Measurements from ENCODE around the gene DUSP9.

DUSP9 gene

DNA sequence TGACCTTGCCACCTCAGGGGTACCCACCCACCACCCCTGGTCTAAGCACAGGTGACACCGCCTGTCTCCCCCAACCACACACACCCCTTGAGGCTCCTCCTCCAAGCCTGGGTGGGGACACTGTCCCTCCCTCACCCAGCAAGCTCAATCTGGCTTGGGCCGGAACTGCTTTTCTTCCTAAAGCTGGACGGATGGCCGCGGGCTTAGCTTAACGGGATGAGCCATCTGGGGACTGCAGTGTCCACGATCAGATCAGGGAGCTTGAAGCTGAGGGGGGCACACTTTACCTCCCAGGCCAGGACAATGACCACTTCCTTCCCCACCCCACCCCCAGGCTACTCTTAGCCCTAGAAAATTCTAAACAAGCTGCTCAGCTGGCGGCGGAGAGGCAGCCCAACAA is 39.7 kb downstream of the DUSP9 start:
- Histone ChIP-seq H3K36me3 (ENCODE audit: control insufficient read depth, low read length) (no peaks in the 10 kb centered on the region), H3K27me3 (ENCODE audit: control insufficient read depth, low read length) (no peaks in the 10 kb centered on the region), H3K27ac (ENCODE audit: low read depth, low read length) (no peak overlapping the region), H3K4me2 (ENCODE audit: low read length) (no peak overlapping the region), H3K4me3 (ENCODE audit: low read length) (no peak overlapping the region), H3F3A (ENCODE audit: control insufficient read depth, insufficient read depth) (no peaks in the 10 kb centered on the region), H3K9me3 (ENCODE audit: control insufficient read depth, insufficient read depth, low read length) (no peaks in the 10 kb centered on the region), H4K20me1 (ENCODE audit: control insufficient read depth, insufficient read depth, low read depth, low read length) (no peaks in the 10 kb centered on the region), H3K9me2 (replicated peaks; ENCODE audit: control insufficient read depth, low read length) (no peaks in the 10 kb centered on the region), H3K4me1 (ENCODE audit: control insufficient read depth, low read length) (peaks cover 4% of the 10 kb centered on the region; the same call in 1 of the 2 replicates), H3K79me2 (ENCODE audit: control insufficient read depth, low read length) (no peaks in the 10 kb centered on the region)
- TF ChIP-seq CTCF (IDR thresholded peaks at IDR 0.05; ENCODE audit: low read depth, low read length, poor library complexity, severe bottlenecking) (no peak), EZH2phosphoT487 (IDR thresholded peaks at IDR 0.05; ENCODE audit: borderline replicate concordance, low read length) (no peak)

- Histone ChIP-seq H3F3A (ENCODE audit: control insufficient read depth, insufficient read depth) (no peaks in the 10 kb centered on the region), H3K4me2 (ENCODE audit: low read length) (peak within 1 kb of the TSS; percentile 48), H3K27ac (ENCODE audit: low read depth, low read length) (no peak within 1 kb of the TSS)
Observed at GRCh38 chrX:153687121-153688039, 40.4 kb downstream of the DUSP9 start, which contains the start of gene SLC6A8. Gene SLC6A8 (plus strand): TSS chrX:153687926. CDS start chrX:153688575, 649 bp downstream.

GRCh38 chrX:153688071-153688470 is 41.1 kb downstream of the DUSP9 start:
- H3K4me2 ChIP-seq (ENCODE audit: low read length): no peak overlapping the region
- no peaks in the 10 kb centered on the region for H3K9me2 ChIP-seq (replicated peaks; ENCODE audit: control insufficient read depth, low read length)
- no peak overlapping the region for H3K4me3 ChIP-seq (ENCODE audit: low read length)
- no peaks in the 10 kb centered on the region for H3K27me3 ChIP-seq (ENCODE audit: control insufficient read depth, low read length)
- TF ChIP-seq EZH2phosphoT487 (IDR thresholded peaks at IDR 0.05; ENCODE audit: borderline replicate concordance, low read length): no peak
- no peaks in the 10 kb centered on the region for H3K36me3 ChIP-seq (ENCODE audit: control insufficient read depth, low read length)
- no peak overlapping the region for H3K27ac ChIP-seq (ENCODE audit: low read depth, low read length)
- H4K20me1 ChIP-seq (ENCODE audit: control insufficient read depth, insufficient read depth, low read depth, low read length): no peaks in the 10 kb centered on the region
- no peaks in the 10 kb centered on the region for H3K9me3 ChIP-seq (ENCODE audit: control insufficient read depth, insufficient read depth, low read length)
- no peaks in the 10 kb centered on the region for H3K79me2 ChIP-seq (ENCODE audit: control insufficient read depth, low read length)
- H3F3A ChIP-seq (ENCODE audit: control insufficient read depth, insufficient read depth): no peaks in the 10 kb centered on the region
- H3K4me1 ChIP-seq (ENCODE audit: control insufficient read depth, low read length): peaks cover 4% of the 10 kb centered on the region; the same call in 1 of the 2 replicates

More at GRCh38 chrX:153687121-153688039, 40.4 kb downstream of the DUSP9 start, which contains the start of gene SLC6A8:
- no peaks in the 10 kb centered on the region for H3K79me2 ChIP-seq (ENCODE audit: control insufficient read depth, low read length)
- H3K27me3 ChIP-seq (ENCODE audit: control insufficient read depth, low read length): no peaks in the 10 kb centered on the region
- H3K9me2 ChIP-seq (replicated peaks; ENCODE audit: control insufficient read depth, low read length): no peaks in the 10 kb centered on the region
- H3K4me3 ChIP-seq (ENCODE audit: low read length): peak within 1 kb of the TSS; percentile 28; the same call in 1 of the 2 replicates
- H3K36me3 ChIP-seq (ENCODE audit: control insufficient read depth, low read length): no peaks in the 10 kb centered on the region
- no peaks in the 10 kb centered on the region for H4K20me1 ChIP-seq (ENCODE audit: control insufficient read depth, insufficient read depth, low read depth, low read length)
- TF ChIP-seq CTCF (IDR thresholded peaks at IDR 0.05; ENCODE audit: low read depth, low read length, poor library complexity, severe bottlenecking) (peak; percentile 35), EZH2phosphoT487 (IDR thresholded peaks at IDR 0.05; ENCODE audit: borderline replicate concordance, low read length) (no peak)
- H3K4me1 ChIP-seq (ENCODE audit: control insufficient read depth, low read length): peaks cover 4% of the 10 kb centered on the region; the same call in 1 of the 2 replicates
- H3K9me3 ChIP-seq (ENCODE audit: control insufficient read depth, insufficient read depth, low read length): no peaks in the 10 kb centered on the region

DNA sequence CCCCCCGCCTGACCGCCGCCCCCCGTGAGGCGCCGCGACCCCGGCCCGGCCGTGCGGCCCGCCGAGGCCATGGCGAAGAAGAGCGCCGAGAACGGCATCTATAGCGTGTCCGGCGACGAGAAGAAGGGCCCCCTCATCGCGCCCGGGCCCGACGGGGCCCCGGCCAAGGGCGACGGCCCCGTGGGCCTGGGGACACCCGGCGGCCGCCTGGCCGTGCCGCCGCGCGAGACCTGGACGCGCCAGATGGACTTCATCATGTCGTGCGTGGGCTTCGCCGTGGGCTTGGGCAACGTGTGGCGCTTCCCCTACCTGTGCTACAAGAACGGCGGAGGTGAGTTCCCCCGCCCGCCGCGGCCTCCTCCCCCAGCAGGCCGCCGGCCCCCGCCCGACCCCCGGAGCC is 41.5 kb downstream of the DUSP9 start:
- no peaks in the 10 kb centered on the region for H3K9me2 ChIP-seq (replicated peaks; ENCODE audit: control insufficient read depth, low read length)
- no peaks in the 10 kb centered on the region for H3K79me2 ChIP-seq (ENCODE audit: control insufficient read depth, low read length)
- no peak overlapping the region for H3K4me2 ChIP-seq (ENCODE audit: low read length)
- no peaks in the 10 kb centered on the region for H3K27me3 ChIP-seq (ENCODE audit: control insufficient read depth, low read length)
- no peaks in the 10 kb centered on the region for H4K20me1 ChIP-seq (ENCODE audit: control insufficient read depth, insufficient read depth, low read depth, low read length)
- no peaks in the 10 kb centered on the region for H3K36me3 ChIP-seq (ENCODE audit: control insufficient read depth, low read length)
- no peak for TF ChIP-seq CTCF (IDR thresholded peaks at IDR 0.05; ENCODE audit: low read depth, low read length, poor library complexity, severe bottlenecking)
- no peak for TF ChIP-seq EZH2phosphoT487 (IDR thresholded peaks at IDR 0.05; ENCODE audit: borderline replicate concordance, low read length)
- H3K27ac ChIP-seq (ENCODE audit: low read depth, low read length): no peak overlapping the region
- peaks cover 4% of the 10 kb centered on the region; the same call in 1 of the 2 replicates for H3K4me1 ChIP-seq (ENCODE audit: control insufficient read depth, low read length)
- H3K9me3 ChIP-seq (ENCODE audit: control insufficient read depth, insufficient read depth, low read length): no peaks in the 10 kb centered on the region
- no peak overlapping the region for H3K4me3 ChIP-seq (ENCODE audit: low read length)
- H3F3A ChIP-seq (ENCODE audit: control insufficient read depth, insufficient read depth): no peaks in the 10 kb centered on the region

Measured in DOHH2 (cell line).